ENCODE data around the gene ERC2. TPM values are rescaled to one million over a fixed set of nuclear protein-coding genes. Genes with fewer than 3 reads are reported as not detected.

The ERC2 gene
- polyA plus RNA-seq, 2 of the 4 experiments (the other 2 are of a cell fraction), result 0.16 TPM; not detected in 1

DNA sequence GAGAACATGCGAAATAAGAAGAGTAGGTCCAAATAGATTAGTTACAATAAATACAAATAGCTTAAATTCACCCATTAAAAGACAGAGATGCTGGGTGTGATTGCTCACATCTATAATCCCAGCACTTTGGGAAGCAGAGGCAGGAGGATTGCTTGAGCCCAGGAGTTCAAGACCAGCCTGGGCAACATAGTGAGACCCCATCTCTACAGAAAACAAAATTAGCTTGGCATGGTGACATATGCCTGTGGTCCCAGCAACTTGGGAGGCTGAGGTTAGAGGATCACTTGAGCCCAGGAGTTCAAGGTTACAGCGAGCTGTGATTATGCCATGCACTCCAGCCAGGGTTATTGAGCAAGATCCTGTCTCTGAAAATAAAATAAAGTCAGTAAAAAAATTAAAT is 872.1 kb downstream of the ERC2 start:
- ChIA-PET POLR2A (no interaction called here), CTCF (no interaction called here)
- ATAC-seq (no peak), FAIRE-seq (no peak), DNase-seq (ENCODE audit: low read depth in 1 of 2, low spot score in 1 of 2) (no peak)
- Histone ChIP-seq H3K4me2 (no peak overlapping the region), H3K4me3 (no peak overlapping the region), H3K27ac (no peak overlapping the region), H3K4me1 (no peaks in the 10 kb centered on the region), H3K9me3 (no peaks in the 10 kb centered on the region)
- TF ChIP-seq HOXA7 (CRISPR knock-in tag; IDR thresholded peaks at IDR 0.05), result no peak
- TF ChIP-seq POLR2A (IDR thresholded peaks at IDR 0.05; ENCODE audit: low read length), result no peak
- TF ChIP-seq HOXB5 (CRISPR knock-in tag; IDR thresholded peaks at IDR 0.05), result no peak
- TF ChIP-seq, protein P1, sequence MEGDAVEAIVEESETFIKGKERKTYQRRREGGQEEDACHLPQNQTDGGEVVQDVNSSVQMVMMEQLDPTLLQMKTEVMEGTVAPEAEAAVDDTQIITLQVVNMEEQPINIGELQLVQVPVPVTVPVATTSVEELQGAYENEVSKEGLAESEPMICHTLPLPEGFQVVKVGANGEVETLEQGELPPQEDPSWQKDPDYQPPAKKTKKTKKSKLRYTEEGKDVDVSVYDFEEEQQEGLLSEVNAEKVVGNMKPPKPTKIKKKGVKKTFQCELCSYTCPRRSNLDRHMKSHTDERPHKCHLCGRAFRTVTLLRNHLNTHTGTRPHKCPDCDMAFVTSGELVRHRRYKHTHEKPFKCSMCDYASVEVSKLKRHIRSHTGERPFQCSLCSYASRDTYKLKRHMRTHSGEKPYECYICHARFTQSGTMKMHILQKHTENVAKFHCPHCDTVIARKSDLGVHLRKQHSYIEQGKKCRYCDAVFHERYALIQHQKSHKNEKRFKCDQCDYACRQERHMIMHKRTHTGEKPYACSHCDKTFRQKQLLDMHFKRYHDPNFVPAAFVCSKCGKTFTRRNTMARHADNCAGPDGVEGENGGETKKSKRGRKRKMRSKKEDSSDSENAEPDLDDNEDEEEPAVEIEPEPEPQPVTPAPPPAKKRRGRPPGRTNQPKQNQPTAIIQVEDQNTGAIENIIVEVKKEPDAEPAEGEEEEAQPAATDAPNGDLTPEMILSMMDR (IDR thresholded peaks at IDR 0.05), result no peak
- TF ChIP-seq RARB (CRISPR knock-in tag; IDR thresholded peaks at IDR 0.05), result no peak
- no peak for TF ChIP-seq FOXS1 (CRISPR knock-in tag; IDR thresholded peaks at IDR 0.05)
- TF ChIP-seq, protein P2, sequence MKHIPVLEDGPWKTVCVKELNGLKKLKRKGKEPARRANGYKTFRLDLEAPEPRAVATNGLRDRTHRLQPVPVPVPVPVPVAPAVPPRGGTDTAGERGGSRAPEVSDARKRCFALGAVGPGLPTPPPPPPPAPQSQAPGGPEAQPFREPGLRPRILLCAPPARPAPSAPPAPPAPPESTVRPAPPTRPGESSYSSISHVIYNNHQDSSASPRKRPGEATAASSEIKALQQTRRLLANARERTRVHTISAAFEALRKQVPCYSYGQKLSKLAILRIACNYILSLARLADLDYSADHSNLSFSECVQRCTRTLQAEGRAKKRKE (CRISPR knock-in tag; IDR thresholded peaks at IDR 0.05; ENCODE audit: low read depth), result no peak
- TF ChIP-seq, protein P3, sequence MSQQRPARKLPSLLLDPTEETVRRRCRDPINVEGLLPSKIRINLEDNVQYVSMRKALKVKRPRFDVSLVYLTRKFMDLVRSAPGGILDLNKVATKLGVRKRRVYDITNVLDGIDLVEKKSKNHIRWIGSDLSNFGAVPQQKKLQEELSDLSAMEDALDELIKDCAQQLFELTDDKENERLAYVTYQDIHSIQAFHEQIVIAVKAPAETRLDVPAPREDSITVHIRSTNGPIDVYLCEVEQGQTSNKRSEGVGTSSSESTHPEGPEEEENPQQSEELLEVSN (IDR thresholded peaks at IDR 0.05; ENCODE audit: borderline replicate concordance, low read depth), result no peak
- TF ChIP-seq, protein P4, sequence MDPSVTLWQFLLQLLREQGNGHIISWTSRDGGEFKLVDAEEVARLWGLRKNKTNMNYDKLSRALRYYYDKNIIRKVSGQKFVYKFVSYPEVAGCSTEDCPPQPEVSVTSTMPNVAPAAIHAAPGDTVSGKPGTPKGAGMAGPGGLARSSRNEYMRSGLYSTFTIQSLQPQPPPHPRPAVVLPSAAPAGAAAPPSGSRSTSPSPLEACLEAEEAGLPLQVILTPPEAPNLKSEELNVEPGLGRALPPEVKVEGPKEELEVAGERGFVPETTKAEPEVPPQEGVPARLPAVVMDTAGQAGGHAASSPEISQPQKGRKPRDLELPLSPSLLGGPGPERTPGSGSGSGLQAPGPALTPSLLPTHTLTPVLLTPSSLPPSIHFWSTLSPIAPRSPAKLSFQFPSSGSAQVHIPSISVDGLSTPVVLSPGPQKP (IDR thresholded peaks at IDR 0.05; ENCODE audit: low read depth, low read length), result no peak
- no peak for TF ChIP-seq RAD21 (conservative IDR thresholded peaks at IDR 0.05 in 1 of 2, IDR thresholded peaks at IDR 0.05 in 1 of 2)
- TF ChIP-seq CEBPB (IDR thresholded peaks at IDR 0.05), result no peak
- TF ChIP-seq, protein P5, sequence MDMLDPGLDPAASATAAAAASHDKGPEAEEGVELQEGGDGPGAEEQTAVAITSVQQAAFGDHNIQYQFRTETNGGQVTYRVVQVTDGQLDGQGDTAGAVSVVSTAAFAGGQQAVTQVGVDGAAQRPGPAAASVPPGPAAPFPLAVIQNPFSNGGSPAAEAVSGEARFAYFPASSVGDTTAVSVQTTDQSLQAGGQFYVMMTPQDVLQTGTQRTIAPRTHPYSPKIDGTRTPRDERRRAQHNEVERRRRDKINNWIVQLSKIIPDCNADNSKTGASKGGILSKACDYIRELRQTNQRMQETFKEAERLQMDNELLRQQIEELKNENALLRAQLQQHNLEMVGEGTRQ (IDR thresholded peaks at IDR 0.05), result no peak
- TF ChIP-seq BHLHE40 (IDR thresholded peaks at IDR 0.05; ENCODE audit: low read depth, low read length), result no peak
- WGBS (ENCODE audit: missing lambda C conversion rate), result 12% methylated on average over 2 of the region's 2 CpGs

DNA sequence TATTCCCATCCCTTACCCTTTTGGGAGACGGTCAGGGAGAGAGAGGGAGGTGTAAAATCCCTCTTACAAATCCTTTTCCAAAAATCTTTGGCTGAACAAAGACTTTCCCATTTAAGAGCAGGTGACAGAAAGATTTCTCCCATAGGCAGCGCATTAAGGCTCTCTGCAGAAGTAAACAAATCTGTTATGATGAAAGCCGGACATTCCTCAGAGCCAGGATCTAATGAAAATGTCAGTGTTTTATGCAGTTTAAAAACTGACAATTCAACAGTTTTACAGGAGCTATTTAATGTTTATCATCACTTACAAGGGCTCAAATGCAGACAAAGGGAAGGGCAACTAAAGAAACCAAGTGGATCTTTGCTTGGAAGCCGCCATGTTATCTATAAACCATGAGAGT is 872.8 kb downstream of the ERC2 start:
- 24% methylated on average over 4 of the region's 4 CpGs for WGBS (ENCODE audit: missing lambda C conversion rate)
- ATAC-seq, result no peak
- no peaks in the 10 kb centered on the region for H3K4me1 ChIP-seq
- POLR2A ChIA-PET, result interaction anchor here (0.6 kb wide), 1 partner anchor 167 kb away, joined by 3 read pairs; no protein-coding TSS in a partner anchor
- no peak for FAIRE-seq
- H3K4me3 ChIP-seq, result no peak overlapping the region
- CTCF ChIA-PET, result no interaction called here
- TF ChIP-seq, protein P6, sequence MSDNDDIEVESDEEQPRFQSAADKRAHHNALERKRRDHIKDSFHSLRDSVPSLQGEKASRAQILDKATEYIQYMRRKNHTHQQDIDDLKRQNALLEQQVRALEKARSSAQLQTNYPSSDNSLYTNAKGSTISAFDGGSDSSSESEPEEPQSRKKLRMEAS (IDR thresholded peaks at IDR 0.05), result no peak
- no peak for TF ChIP-seq JUNB (IDR thresholded peaks at IDR 0.05)
- no peak for TF ChIP-seq CHD4 (IDR thresholded peaks at IDR 0.05; ENCODE audit: borderline replicate concordance)
- no peak for TF ChIP-seq HOXB5 (CRISPR knock-in tag; IDR thresholded peaks at IDR 0.05)
- TF ChIP-seq ZSCAN20 (CRISPR knock-in tag; IDR thresholded peaks at IDR 0.05), result no peak
- TF ChIP-seq HEYL (CRISPR knock-in tag; IDR thresholded peaks at IDR 0.05), result no peak
- no peak for TF ChIP-seq KDM5A (IDR thresholded peaks at IDR 0.05)
- TF ChIP-seq RAD21 (conservative IDR thresholded peaks at IDR 0.05 in 1 of 2, IDR thresholded peaks at IDR 0.05 in 1 of 2), result no peak
- TF ChIP-seq, protein P7, sequence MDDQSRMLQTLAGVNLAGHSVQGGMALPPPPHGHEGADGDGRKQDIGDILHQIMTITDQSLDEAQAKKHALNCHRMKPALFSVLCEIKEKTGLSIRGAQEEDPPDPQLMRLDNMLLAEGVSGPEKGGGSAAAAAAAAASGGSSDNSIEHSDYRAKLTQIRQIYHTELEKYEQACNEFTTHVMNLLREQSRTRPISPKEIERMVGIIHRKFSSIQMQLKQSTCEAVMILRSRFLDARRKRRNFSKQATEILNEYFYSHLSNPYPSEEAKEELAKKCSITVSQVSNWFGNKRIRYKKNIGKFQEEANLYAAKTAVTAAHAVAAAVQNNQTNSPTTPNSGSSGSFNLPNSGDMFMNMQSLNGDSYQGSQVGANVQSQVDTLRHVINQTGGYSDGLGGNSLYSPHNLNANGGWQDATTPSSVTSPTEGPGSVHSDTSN (IDR thresholded peaks at IDR 0.05), result no peak
- TF ChIP-seq CBX8 (IDR thresholded peaks at IDR 0.05), result no peak
- TF ChIP-seq CBX2 (IDR thresholded peaks at IDR 0.05; ENCODE audit: borderline replicate concordance, low read depth), result no peak
- H3K4me2 ChIP-seq, result no peak overlapping the region
- DNase-seq (ENCODE audit: low read depth in 1 of 2, low spot score in 1 of 2), result no peak
- no peaks in the 10 kb centered on the region for H3K9me3 ChIP-seq
- H3K27ac ChIP-seq, result no peak overlapping the region
